OCI-LY7 (cell line): ENCODE measurements around the gene PCBP3.

Experiments used
- CTCF ChIP-seq: fragments of 200-600 bp; sonication (generic); conservative IDR thresholded peaks from 2 replicates; pipeline ENCODE4 v1.5.1; 2014; ENCODE audit warnings: mild to moderate bottlenecking, antibody characterized with exemption, low read length, moderate library complexity, mixed read lengths
- EZH2phosphoT487 ChIP-seq: fragments of 200-600 bp; sonication (generic); IDR thresholded peaks from 2 replicates; pipeline ENCODE4 v1.6.1; 2018; ENCODE audit warnings: low read depth, borderline replicate concordance, mild to moderate bottlenecking, mixed run types, antibody characterized with exemption, low read length, moderate library complexity, mixed read lengths

- TF ChIP-seq CTCF (no peak), EZH2phosphoT487 (no peak)
These were observed 267.2 kb downstream of the PCBP3 start for GRCh38 chr21:45910548-45911221.
